GM15510 (cell line): ENCODE measurements around the gene MFN1.

Experiments
- POLR2A ChIP-seq: IDR thresholded peaks from 3 replicates; pipeline ENCODE4 v1.6.1; 2011; ENCODE audit warnings: borderline replicate concordance; ENCODE audit not compliant: insufficient read length; ENCODE audit errors: extremely low read depth

MFN1 gene

DNA sequence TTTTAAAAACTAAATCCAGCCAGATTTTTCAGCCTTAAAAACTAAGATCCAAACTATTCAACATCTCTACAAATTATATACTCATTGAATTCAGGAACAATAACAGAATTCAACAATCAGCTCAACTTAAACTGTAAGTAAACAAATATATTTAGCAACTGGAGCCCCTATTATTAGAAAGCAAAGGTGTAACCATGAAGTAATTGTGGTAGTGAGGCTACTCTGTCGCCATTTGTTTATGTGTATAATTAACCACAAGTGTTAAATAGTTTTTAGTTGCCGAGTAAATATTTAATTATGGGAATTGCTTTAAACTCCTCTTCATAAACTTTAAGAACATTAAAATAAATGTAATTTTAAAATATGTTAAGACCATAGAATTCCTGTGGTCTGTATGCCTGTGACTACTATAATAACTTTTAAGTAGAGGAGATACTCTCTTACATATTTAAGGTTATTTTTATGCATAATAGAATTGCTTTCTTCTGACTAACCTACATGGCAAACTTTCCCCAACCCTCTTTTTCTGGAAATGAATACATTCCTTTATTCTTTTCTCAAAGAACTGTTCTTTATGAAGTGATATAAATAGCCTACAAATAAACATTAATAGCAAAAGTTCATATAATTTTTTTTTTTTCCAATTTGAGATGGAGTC lies 51.2 kb downstream of the MFN1 start:
- no peak for TF ChIP-seq POLR2A

GRCh38 chr3:179401561-179401960 lies 54.1 kb downstream of the MFN1 start:
- no peak for TF ChIP-seq POLR2A

- no peak for TF ChIP-seq POLR2A
Measured at GRCh38 chr3:179402963-179403362, 55.5 kb downstream of the MFN1 start.

GRCh38 chr3:179404307-179404706 lies 56.8 kb downstream of the MFN1 start:
- TF ChIP-seq POLR2A: no peak

- no peak for TF ChIP-seq POLR2A
Measured at GRCh38 chr3:179410331-179410730, 62.8 kb downstream of the MFN1 start.

DNA sequence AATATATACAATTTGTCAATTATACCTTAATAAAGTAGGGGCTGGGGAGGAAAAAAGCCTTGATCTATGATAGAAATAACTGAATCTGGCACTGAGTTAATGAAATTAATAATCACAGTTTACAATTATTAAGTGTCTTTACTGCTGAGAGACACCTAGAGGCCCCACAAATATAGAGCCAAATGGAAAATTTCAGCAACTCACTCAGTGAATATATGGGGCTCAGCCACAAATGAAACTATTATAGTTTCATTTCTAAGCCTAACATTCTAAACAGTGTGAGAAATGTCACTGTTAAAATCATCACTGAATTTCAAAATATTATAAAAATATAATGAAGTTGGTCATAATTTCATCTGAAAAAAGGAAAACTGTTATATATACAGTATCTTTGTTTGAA lies 63.5 kb downstream of the MFN1 start:
- no peak for TF ChIP-seq POLR2A

GRCh38 chr3:179414804-179415203 lies 67.3 kb downstream of the MFN1 start:
- no peak for TF ChIP-seq POLR2A

DNA sequence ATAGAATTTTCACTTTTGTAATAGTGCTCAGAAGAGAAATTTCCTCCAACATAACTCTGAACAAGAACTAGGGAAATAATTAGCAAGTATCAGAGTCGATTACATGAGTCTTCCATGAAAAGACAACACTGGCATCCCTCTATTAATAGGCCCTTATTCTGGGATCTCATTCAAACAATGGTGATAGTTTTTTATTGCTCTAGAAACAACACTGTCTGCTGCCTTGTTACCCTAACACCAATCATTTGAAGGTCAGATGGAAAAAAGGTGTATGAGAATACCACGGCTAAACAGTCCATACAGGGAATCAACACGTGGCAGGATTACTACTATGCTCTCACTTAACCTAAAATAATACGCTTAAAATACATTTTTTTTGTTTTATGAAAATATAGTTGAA lies 67.9 kb downstream of the MFN1 start:
- no peak for TF ChIP-seq POLR2A

DNA sequence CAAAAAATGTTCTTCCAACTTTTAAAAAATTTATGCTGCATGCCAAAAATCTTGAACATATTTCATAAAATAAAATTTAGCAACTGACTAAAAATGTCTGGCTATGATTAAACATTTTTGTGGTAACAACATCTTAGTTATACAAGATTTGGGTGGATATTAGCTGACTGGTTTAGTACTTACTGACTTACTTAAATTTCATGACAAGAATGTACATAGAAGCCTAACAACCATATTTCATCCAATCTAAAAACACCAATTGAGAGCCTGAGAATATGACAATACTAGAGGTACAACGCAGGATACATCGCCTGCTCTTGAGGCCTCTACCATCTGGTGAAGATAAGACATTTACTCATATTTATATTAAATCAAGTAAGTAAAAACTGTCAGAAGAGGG lies 69.2 kb downstream of the MFN1 start:
- no peak for TF ChIP-seq POLR2A

DNA sequence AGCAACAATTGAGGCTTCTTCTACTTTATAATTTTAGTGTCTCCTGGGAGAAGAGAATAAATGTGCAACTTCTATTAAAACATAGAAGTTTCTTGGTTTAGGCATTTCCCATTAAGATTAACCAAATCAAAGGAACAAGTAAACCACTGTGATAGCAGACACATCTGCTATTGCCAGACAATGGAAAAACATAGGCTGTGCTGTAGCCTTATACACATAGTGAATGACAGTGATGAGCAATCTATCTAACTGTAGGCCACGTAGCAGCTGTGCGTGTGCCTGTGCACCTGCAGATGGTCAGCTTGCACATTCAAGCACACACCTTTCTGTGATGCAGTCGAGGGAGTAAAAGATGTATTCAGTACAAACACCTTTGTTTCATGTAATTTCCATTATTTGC lies 71.1 kb downstream of the MFN1 start:
- TF ChIP-seq POLR2A: no peak

GRCh38 chr3:179421500-179421899 lies 74.0 kb downstream of the MFN1 start:
- TF ChIP-seq POLR2A: no peak

GRCh38 chr3:179425075-179425474 lies 77.6 kb downstream of the MFN1 start:
- TF ChIP-seq POLR2A: no peak

DNA sequence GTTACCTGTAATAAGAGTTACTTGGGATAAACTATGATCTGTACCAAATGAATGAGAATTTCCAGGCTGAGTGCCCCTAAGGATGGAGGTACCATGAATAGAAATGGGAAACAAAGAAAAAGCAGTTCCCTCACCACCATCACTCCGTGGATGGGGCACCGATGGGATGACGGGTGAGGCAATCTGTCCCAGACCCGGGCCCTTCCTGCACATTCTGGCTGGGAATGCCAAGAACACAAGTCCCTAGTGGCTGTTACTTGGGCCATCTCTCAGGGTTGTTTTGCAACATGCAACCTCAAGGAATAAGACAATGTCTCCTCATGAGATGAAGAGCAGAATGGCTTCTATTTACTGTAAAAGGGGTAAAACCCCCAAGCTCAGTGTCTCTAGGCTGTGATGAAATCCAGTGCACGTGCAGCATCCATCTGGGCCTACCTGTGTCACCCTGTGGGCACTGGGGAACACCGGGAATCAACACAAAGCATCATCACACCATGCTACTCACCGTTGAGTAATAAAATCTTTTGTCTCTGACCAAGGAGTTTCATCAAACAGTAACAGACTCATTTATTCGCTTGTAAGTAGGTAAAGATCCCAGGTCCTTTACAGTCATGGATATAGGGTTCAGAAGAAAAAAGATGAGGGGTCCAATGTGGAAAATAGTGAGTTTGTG lies 81.5 kb downstream of the MFN1 start:
- no peak for TF ChIP-seq POLR2A

DNA sequence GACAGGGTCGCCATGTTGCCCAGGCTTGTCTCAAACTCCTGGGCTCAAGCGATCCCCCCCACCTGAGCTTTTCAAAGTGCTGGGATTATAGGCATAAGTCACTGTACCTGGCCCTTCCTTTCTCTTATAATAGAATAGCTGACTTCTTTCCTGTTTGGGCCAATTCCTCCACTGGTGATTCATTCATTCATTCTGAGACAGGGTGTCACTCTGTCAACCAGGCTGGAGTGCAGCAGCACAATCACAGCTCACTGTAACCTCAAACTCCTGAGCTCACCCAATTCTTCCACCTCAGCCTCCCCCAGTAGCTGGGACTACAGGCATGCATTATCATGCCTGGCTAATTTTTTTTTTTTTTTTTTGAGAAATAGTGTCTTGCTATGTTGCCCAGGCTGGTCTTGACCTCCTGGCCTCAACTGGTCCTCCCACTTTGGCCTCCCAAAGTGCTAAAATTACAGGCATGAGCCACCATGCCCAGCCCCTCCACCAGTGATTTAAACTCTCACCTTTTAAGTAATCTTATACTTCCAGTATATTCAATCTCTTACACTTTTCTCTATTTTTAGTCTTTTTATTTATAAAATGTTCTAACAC lies 82.9 kb downstream of the MFN1 start:
- no peak for TF ChIP-seq POLR2A

DNA sequence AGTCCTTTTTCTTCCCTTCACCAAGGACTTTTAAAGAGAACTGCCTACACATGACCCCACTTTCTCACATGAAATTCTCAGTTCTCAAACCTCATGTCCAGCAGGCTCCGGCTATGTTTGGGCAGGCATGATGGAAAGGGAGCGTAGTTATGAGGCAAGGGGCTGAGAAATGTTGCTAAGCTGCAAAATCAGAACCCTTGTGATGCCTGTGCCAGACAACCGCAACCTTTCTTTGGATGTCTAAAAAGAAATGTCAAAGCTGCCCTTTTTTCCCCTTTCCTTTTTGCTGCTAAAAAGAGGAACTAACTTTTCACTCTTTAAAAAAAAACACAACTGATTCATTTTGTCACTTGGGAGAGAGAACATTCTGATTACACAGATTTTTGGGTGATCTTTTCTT lies 84.5 kb downstream of the MFN1 start:
- TF ChIP-seq POLR2A: no peak

DNA sequence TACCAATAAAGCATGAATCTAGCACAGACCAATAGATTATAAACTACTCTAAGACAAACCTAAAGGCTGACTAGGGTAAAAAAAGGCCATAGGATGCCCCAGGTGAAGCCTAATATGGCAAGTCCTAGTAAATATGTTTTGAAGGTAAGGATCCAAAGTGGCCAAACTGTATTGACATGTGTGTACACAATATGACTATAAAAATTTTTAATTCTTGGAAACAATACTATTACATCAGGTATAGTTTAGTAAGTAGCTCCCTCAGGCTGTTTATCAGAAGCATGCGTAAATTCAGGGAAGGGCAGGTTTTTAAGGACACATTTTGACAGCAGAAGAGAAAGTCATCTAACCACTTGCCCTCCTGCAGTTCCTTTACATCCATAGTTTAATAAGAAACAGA lies 84.9 kb downstream of the MFN1 start:
- TF ChIP-seq POLR2A: no peak
